HG03457 (cell line): ENCODE measurements around the gene DNHD1.

Experiments
- ATAC-seq: cut with Tn5 transposase; IDR thresholded peaks from one replicate; pipeline ENCODE4 v1.9.1; 2021; ENCODE audit warnings: moderate number of reproducible peaks; ENCODE audit not compliant: unreplicated experiment

The DNHD1 gene

GRCh38 chr11:6561288-6561687 lies 64.2 kb downstream of the DNHD1 start:
- no peak for ATAC-seq

GRCh38 chr11:6563121-6563619 lies 66.1 kb downstream of the DNHD1 start:
- no peak for ATAC-seq

GRCh38 chr11:6563667-6564066 lies 66.6 kb downstream of the DNHD1 start:
- no peak for ATAC-seq

GRCh38 chr11:6565325-6565724 lies 68.2 kb downstream of the DNHD1 start:
- no peak for ATAC-seq

GRCh38 chr11:6565988-6566703 lies 69.1 kb downstream of the DNHD1 start:
- ATAC-seq, result no peak

GRCh38 chr11:6566704-6567370 lies 69.8 kb downstream of the DNHD1 start:
- ATAC-seq, result no peak

- no peak for ATAC-seq
Observed at GRCh38 chr11:6567371-6567745, 70.3 kb downstream of the DNHD1 start.

GRCh38 chr11:6568191-6568918 lies 71.3 kb downstream of the DNHD1 start:
- no peak for ATAC-seq

- no peak for ATAC-seq
Observed at GRCh38 chr11:6569706-6570105, 72.6 kb downstream of the DNHD1 start.

GRCh38 chr11:6570691-6571427 lies 73.8 kb downstream of the DNHD1 start:
- ATAC-seq, result no peak

- ATAC-seq, result no peak
Observed at GRCh38 chr11:6571434-6572008, 74.4 kb downstream of the DNHD1 start.

GRCh38 chr11:6572215-6572614 lies 75.1 kb downstream of the DNHD1 start:
- ATAC-seq, result no peak

GRCh38 chr11:6574816-6575715 lies 78.0 kb downstream of the DNHD1 start:
- ATAC-seq, result no peak

GRCh38 chr11:6576471-6577373 lies 79.6 kb downstream of the DNHD1 start:
- no peak for ATAC-seq

- ATAC-seq, result no peak
Observed at GRCh38 chr11:6578134-6578533, 81.1 kb downstream of the DNHD1 start.

- ATAC-seq, result no peak
Observed at GRCh38 chr11:6579681-6580080, 82.6 kb downstream of the DNHD1 start.

GRCh38 chr11:6583584-6583983 lies 86.5 kb downstream of the DNHD1 start:
- no peak for ATAC-seq

- no peak for ATAC-seq
Observed at GRCh38 chr11:6584528-6584927, 87.4 kb downstream of the DNHD1 start.
